Panc1 (cell line): ENCODE measurements around the gene SERPINA4. TPM values are rescaled to one million over a fixed set of nuclear protein-coding genes. Genes with fewer than 3 reads are reported as not detected.

ENCODE experiments used
- ATAC-seq: fragments of 200-7000 bp; cut with Tn5 transposase; 2 replicates; pipeline ENCODE4 v1.9.1; 2020; ENCODE audit warnings: mild to moderate bottlenecking, moderate library complexity
- BruUV-seq: library from RNA; stranded (reverse); fragments of 400-500 nt; replicated peaks from 2 replicates; lab custom pipeline; 2021; lab: Mats Ljungman, UMichigan
- CTCF ChIA-PET: fragments of 300-600 bp; sonication (Branson Sonifier 250); formaldehyde crosslinking; loops from one replicate; lab custom pipeline; 2022; ENCODE audit warnings: antibody characterized with exemption; lab: Charles Lee
- POLR2A ChIA-PET: fragments of 300-600 bp; sonication (Branson Sonifier 250); formaldehyde crosslinking; loops from one replicate; lab custom pipeline; 2022; ENCODE audit warnings: antibody characterized with exemption; lab: Charles Lee
- DNase-seq: peaks from one replicate; pipeline ENCODE4 v3.0.0-alpha.2; 2010; ENCODE audit warnings: low read depth, low spot score
- H3K27ac ChIP-seq: 2 replicates; pipeline ENCODE4 v1.5.1; 2011; ENCODE audit warnings: mild to moderate bottlenecking, low read length, inconsistent platforms
- H3K27me3 ChIP-seq: fragments of 200-500 bp; sonication (Bioruptor generic); 2 replicates; pipeline ENCODE4 v1.6.0; 2014; ENCODE audit warnings: low read length, inconsistent platforms; ENCODE audit not compliant: control insufficient read depth, insufficient read depth
- H3K36me3 ChIP-seq: fragments of 200-500 bp; sonication (Bioruptor generic); 2 replicates; pipeline ENCODE4 v1.5.1; 2014; ENCODE audit warnings: inconsistent platforms, mild to moderate bottlenecking, low read length, moderate library complexity; ENCODE audit not compliant: control insufficient read depth, insufficient read depth
- H3K4me1 ChIP-seq: 2 replicates; pipeline ENCODE4 v1.5.1; 2011; ENCODE audit warnings: inconsistent platforms, mild to moderate bottlenecking, low read length, moderate library complexity; ENCODE audit not compliant: control insufficient read depth, insufficient read depth
- H3K4me3 ChIP-seq, 2 experiments: 2 replicates each; pipeline ENCODE4 v1.5.1; 2011 to 2012; ENCODE audit warnings: low read depth in 2 of 2, low read length in 2 of 2, mild to moderate bottlenecking in 2 of 2, inconsistent platforms in 1 of 2, moderate library complexity in 1 of 2
- H3K9me3 ChIP-seq: fragments of 200-500 bp; sonication (Bioruptor generic); 2 replicates; pipeline ENCODE4 v1.5.1; 2014; ENCODE audit warnings: low read depth, mild to moderate bottlenecking, inconsistent platforms, low read length, moderate library complexity; ENCODE audit not compliant: control insufficient read depth, insufficient read depth
- POLR2AphosphoS5 ChIP-seq: IDR thresholded peaks from 2 replicates; pipeline ENCODE4 v1.6.1; 2012; ENCODE audit warnings: mild to moderate bottlenecking, low read depth, low read length, moderate library complexity
- SIN3A ChIP-seq: IDR thresholded peaks from 2 replicates; pipeline ENCODE4 v1.6.1; 2012; ENCODE audit warnings: low read depth, mild to moderate bottlenecking, low read length, moderate library complexity, borderline replicate concordance; ENCODE audit not compliant: insufficient read depth
- TCF7L2 ChIP-seq: IDR thresholded peaks from 2 replicates; pipeline ENCODE4 v1.6.1; 2011; ENCODE audit warnings: mild to moderate bottlenecking, low read depth, low read length, inconsistent platforms
- in situ Hi-C: cut with HindIII; loops from 2 replicates; pipeline ENCODE4 v1.10.0; 2016; ENCODE audit warnings: low sequenced_read_pairs, low pct_unique_long_range_greater_than_20kb
- intact Hi-C: fragments of 100-400 bp; cut with micrococcal nuclease; formaldehyde crosslinking; loops from one replicate; pipeline ENCODE4 v1.10.0; 2022; ENCODE audit not compliant: unreplicated experiment
- total RNA-seq: library from RNA; stranded (reverse); gene quantifications from one replicate; pipeline ENCODE4 v1.2.1, GENCODE V29; 2021; ENCODE audit not compliant: unreplicated experiment
- TF ChIP-seq, protein P1 (sequence below): fragments of 450-650 bp; IDR thresholded peaks from 2 replicates; pipeline ENCODE4 v1.5.1; 2017; ENCODE audit warnings: mild to moderate bottlenecking
- TF ChIP-seq, protein P2 (sequence below), 2 experiments: IDR thresholded peaks; 2 replicates each; pipeline ENCODE4 v1.6.1; 2011 to 2012; ENCODE audit warnings: low read depth in 2 of 2, control low read depth in 1 of 2, low read length in 1 of 2, mild to moderate bottlenecking in 1 of 2, moderate library complexity in 1 of 2; ENCODE audit not compliant: insufficient read depth in 1 of 2

The SERPINA4 gene
- total RNA-seq, 1 experiment from 2014 or later = 0.10 TPM

GRCh38 chr14:94591871-94592270 is 30.6 kb downstream of the SERPINA4 start:
- DNase-seq = no peak
- BruUV-seq = no TSS peak
- CTCF ChIA-PET = interaction anchor here (0.6 to 0.9 kb wide), 2 partner anchors 158 to 410 kb away, joined by 3 to 5 read pairs; no protein-coding TSS in a partner anchor

GRCh38 chr14:94592457-94592856 is 31.2 kb downstream of the SERPINA4 start:
- ATAC-seq = no peak
- Histone ChIP-seq H3K36me3 (no peaks in the 10 kb centered on the region), H3K27me3 (no peaks in the 10 kb centered on the region), H3K4me3 (no peak overlapping the region), H3K27ac (no peak overlapping the region), H3K9me3 (no peaks in the 10 kb centered on the region), H3K4me1 (no peaks in the 10 kb centered on the region)
- POLR2A ChIA-PET = no interaction called here
- TF ChIP-seq POLR2AphosphoS5 (no peak), SIN3A (no peak), TCF7L2 (no peak)
- TF ChIP-seq, protein P1, sequence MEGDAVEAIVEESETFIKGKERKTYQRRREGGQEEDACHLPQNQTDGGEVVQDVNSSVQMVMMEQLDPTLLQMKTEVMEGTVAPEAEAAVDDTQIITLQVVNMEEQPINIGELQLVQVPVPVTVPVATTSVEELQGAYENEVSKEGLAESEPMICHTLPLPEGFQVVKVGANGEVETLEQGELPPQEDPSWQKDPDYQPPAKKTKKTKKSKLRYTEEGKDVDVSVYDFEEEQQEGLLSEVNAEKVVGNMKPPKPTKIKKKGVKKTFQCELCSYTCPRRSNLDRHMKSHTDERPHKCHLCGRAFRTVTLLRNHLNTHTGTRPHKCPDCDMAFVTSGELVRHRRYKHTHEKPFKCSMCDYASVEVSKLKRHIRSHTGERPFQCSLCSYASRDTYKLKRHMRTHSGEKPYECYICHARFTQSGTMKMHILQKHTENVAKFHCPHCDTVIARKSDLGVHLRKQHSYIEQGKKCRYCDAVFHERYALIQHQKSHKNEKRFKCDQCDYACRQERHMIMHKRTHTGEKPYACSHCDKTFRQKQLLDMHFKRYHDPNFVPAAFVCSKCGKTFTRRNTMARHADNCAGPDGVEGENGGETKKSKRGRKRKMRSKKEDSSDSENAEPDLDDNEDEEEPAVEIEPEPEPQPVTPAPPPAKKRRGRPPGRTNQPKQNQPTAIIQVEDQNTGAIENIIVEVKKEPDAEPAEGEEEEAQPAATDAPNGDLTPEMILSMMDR = no peak
- TF ChIP-seq, protein P2, sequence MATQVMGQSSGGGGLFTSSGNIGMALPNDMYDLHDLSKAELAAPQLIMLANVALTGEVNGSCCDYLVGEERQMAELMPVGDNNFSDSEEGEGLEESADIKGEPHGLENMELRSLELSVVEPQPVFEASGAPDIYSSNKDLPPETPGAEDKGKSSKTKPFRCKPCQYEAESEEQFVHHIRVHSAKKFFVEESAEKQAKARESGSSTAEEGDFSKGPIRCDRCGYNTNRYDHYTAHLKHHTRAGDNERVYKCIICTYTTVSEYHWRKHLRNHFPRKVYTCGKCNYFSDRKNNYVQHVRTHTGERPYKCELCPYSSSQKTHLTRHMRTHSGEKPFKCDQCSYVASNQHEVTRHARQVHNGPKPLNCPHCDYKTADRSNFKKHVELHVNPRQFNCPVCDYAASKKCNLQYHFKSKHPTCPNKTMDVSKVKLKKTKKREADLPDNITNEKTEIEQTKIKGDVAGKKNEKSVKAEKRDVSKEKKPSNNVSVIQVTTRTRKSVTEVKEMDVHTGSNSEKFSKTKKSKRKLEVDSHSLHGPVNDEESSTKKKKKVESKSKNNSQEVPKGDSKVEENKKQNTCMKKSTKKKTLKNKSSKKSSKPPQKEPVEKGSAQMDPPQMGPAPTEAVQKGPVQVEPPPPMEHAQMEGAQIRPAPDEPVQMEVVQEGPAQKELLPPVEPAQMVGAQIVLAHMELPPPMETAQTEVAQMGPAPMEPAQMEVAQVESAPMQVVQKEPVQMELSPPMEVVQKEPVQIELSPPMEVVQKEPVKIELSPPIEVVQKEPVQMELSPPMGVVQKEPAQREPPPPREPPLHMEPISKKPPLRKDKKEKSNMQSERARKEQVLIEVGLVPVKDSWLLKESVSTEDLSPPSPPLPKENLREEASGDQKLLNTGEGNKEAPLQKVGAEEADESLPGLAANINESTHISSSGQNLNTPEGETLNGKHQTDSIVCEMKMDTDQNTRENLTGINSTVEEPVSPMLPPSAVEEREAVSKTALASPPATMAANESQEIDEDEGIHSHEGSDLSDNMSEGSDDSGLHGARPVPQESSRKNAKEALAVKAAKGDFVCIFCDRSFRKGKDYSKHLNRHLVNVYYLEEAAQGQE (IDR thresholded peaks at IDR 0.05; ENCODE audit: insufficient read depth in 1 of 2, low read depth in 2 of 2, low read length in 1 of 2) = no peak
- DNase-seq = no peak
- intact Hi-C loops = no loop called here
- in situ Hi-C loops = no loop called here
- BruUV-seq = no TSS peak
- CTCF ChIA-PET = interaction anchor here (0.6 kb wide), 1 partner anchor 411 kb away, joined by 3 read pairs; no protein-coding TSS in a partner anchor

More at GRCh38 chr14:94591871-94592270, 30.6 kb downstream of the SERPINA4 start:
- no peaks in the 10 kb centered on the region for H3K27me3 ChIP-seq
- intact Hi-C loops (no loop called here), in situ Hi-C loops (no loop called here)
- no peaks in the 10 kb centered on the region for H3K9me3 ChIP-seq
- POLR2A ChIA-PET = no interaction called here
- no peak for TF ChIP-seq POLR2AphosphoS5
- TF ChIP-seq, protein P1 = no peak
- TF ChIP-seq, protein P2 (IDR thresholded peaks at IDR 0.05; ENCODE audit: insufficient read depth in 1 of 2, low read depth in 2 of 2, low read length in 1 of 2) = no peak
- TF ChIP-seq SIN3A = no peak
- no peak for TF ChIP-seq TCF7L2
- H3K27ac ChIP-seq = no peak overlapping the region
- H3K4me1 ChIP-seq = no peaks in the 10 kb centered on the region
- no peak for ATAC-seq
- H3K4me3 ChIP-seq = no peak overlapping the region
- H3K36me3 ChIP-seq = no peaks in the 10 kb centered on the region
